HFFc6 (cell line): ENCODE data around the gene KDM5B. TPM values are rescaled to one million over a fixed set of nuclear protein-coding genes. Genes with fewer than 3 reads are reported as not detected.

ENCODE experiments used
- DNase-seq: peaks from one replicate; pipeline ENCODE4 v3.0.0-alpha.2; 2018
- H3K27ac Mint-ChIP-seq: 2 replicates; pipeline ENCODE4 v1.8.0; 2020; ENCODE audit warnings: mild to moderate bottlenecking, mixed read lengths
- H3K27me3 Mint-ChIP-seq: 2 replicates; pipeline ENCODE4 v1.8.0; 2021; ENCODE audit warnings: mild to moderate bottlenecking, moderate library complexity, mixed read lengths; ENCODE audit not compliant: insufficient read depth
- H3K36me3 Mint-ChIP-seq: 2 replicates; pipeline ENCODE4 v1.8.0; 2021; ENCODE audit warnings: low read depth, mixed read lengths
- H3K4me1 Mint-ChIP-seq: 2 replicates; pipeline ENCODE4 v1.8.0; 2020; ENCODE audit warnings: low read depth, mixed read lengths
- H3K4me3 Mint-ChIP-seq: 2 replicates; pipeline ENCODE4 v1.8.0; 2020; ENCODE audit warnings: mild to moderate bottlenecking, moderate library complexity, mixed read lengths
- H3K9me3 Mint-ChIP-seq: 2 replicates; pipeline ENCODE4 v1.8.0; 2020; ENCODE audit warnings: mild to moderate bottlenecking, mixed read lengths
- CTCF ChIP-seq: fragments of 200-600 bp; sonication (generic); IDR thresholded peaks from 2 replicates; pipeline ENCODE4 v1.5.0; 2021; ENCODE audit warnings: antibody characterized with exemption, mild to moderate bottlenecking
- total RNA-seq, 6 experiments: library from RNA; stranded (reverse); fragmentation: NEBNext Ultra II Directional; extraction: Animal tissue kit (Norgen Biotek cat#: 25700); gene quantifications; 2 replicates in 1 of 6; 3 replicates in 5 of 6; pipeline ENCODE4 v1.2.3, GENCODE V29; 2021

KDM5B gene
- total RNA-seq, 6 experiments from 2014 or later: 48.1 to 65.5 (median 53.5) TPM

DNA sequence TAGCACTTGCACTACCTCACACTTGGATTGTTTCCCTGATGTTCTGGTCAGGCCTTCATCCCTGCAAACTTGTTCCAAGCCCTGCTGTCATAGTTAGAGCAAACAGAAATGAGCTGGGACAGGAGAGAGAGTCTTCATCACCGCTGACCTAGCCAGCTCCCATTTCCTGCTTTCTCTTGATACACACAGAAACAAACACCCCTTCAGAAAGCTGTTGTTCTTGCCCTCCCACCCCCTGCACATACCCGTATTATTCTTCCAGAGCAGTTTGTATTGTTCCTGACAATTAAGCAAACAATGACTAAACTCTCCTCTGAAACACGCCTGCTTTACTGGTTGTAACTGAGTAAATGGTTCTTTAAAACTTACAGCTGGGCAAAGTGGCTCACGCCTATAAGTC is 95.1 kb downstream of the KDM5B start:
- Mint-ChIP-seq H3K4me3 (no peak overlapping the region), H3K36me3 (no peaks in the 10 kb centered on the region), H3K9me3 (no peaks in the 10 kb centered on the region), H3K27me3 (peaks cover 48% of the 10 kb centered on the region), H3K27ac (no peak overlapping the region), H3K4me1 (0 out of 2 replicates have a peak, but pooled peaks cover 6% of the 10 kb centered on the region)
- no peak for TF ChIP-seq CTCF
- no peak for DNase-seq

GRCh38 chr1:202711949-202712635 is 96.1 kb downstream of the KDM5B start:
- no peak overlapping the region for H3K4me3 Mint-ChIP-seq

GRCh38 chr1:202710070-202711045 is 97.9 kb downstream of the KDM5B start, which contains the start of gene SYT2:
TSS of gene SYT2 (minus strand) at chr1:202710454. CDS start at chr1:202605772, 104,682 bp downstream.
- DNase-seq: no peak
- H3K4me1 Mint-ChIP-seq: 0 out of 2 replicates have a peak, but pooled peaks cover 6% of the 10 kb centered on the region
- no peaks in the 10 kb centered on the region for H3K9me3 Mint-ChIP-seq
- no peak within 1 kb of the TSS for H3K4me3 Mint-ChIP-seq
- TF ChIP-seq CTCF: no peak
- no peaks in the 10 kb centered on the region for H3K36me3 Mint-ChIP-seq
- H3K27ac Mint-ChIP-seq: no peak within 1 kb of the TSS
- H3K27me3 Mint-ChIP-seq: peaks cover 57% of the 10 kb centered on the region

More at GRCh38 chr1:202711949-202712635, 96.1 kb downstream of the KDM5B start:
- H3K27ac Mint-ChIP-seq: no peak overlapping the region
- no peak for TF ChIP-seq CTCF
- peaks cover 49% of the 10 kb centered on the region for H3K27me3 Mint-ChIP-seq
- H3K9me3 Mint-ChIP-seq: no peaks in the 10 kb centered on the region
- no peaks in the 10 kb centered on the region for H3K36me3 Mint-ChIP-seq
- no peak for DNase-seq
- 0 out of 2 replicates have a peak, but pooled peaks cover 6% of the 10 kb centered on the region for H3K4me1 Mint-ChIP-seq

GRCh38 chr1:202709276-202710041 is 98.8 kb downstream of the KDM5B start:
- H3K4me1 Mint-ChIP-seq: 0 out of 2 replicates have a peak, but pooled peaks cover 6% of the 10 kb centered on the region
- H3K9me3 Mint-ChIP-seq: no peaks in the 10 kb centered on the region
- DNase-seq: no peak
- H3K4me3 Mint-ChIP-seq: no peak overlapping the region
- H3K27ac Mint-ChIP-seq: no peak overlapping the region
- no peaks in the 10 kb centered on the region for H3K36me3 Mint-ChIP-seq
- no peak for TF ChIP-seq CTCF
- H3K27me3 Mint-ChIP-seq: peaks cover 56% of the 10 kb centered on the region
